ENCODE measurements around the gene HS3ST3B1.

The HS3ST3B1 gene

DNA sequence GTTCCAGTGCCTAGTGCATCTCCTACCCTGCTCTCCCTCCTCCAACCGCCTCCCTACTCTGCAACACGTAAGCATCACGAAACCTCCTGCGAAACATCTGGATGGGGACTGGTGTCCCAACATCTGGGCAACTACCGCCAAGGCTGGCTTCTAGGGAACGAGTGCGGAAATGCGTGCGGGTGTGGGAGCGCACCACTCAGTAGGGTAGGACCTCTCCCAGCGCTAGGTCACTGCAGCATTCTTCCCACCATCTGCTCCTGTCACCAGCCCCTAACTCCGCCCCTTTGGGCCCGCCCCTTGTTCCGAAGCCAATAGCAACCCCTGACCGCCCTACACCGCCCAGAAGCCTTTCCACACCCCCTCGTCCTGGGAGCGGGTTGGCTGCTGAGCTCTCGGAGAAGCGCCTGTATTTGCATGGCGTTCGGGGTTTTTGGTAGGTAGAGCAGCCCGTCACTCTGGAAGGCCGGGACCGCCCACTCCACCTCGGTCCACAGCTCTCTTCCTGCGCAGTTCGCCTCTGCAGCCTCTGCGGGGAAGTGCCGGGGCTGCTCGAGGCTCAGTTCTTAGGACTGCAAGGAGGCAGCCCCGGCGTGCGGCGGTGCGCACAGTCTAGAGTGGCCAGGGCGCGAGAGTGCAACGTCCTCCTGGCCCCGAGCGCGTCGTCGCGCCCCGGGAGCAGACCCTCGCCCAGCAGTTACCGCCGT is at the start of gene HS3ST3B1:
HS3ST3B1 (plus strand) TSS at position 507 of the 704 bp plus-strand sequence. CDS start 438 bp downstream, outside the sequence.
- DNase-seq: peak; percentile 97

DNA sequence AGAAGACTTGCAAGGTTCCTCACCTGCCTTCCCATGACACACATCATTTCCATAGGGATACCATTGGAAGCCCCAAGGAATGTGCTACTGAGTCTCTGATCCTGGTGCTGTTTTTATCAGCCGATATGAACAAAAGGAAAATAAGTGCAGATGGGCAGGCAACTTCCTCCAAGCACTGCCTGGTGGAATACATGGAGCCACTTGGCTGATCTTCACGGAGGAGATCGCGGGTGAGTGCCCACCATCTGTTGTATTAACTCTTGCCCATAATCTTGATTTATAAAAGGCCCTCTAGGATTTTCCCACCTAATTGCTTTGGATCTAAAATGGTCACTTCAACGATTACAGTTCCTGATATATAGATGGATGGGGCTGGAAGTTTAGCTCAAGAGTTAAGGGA is 39.5 kb upstream of the HS3ST3B1 start:
- no peak for DNase-seq

DNA sequence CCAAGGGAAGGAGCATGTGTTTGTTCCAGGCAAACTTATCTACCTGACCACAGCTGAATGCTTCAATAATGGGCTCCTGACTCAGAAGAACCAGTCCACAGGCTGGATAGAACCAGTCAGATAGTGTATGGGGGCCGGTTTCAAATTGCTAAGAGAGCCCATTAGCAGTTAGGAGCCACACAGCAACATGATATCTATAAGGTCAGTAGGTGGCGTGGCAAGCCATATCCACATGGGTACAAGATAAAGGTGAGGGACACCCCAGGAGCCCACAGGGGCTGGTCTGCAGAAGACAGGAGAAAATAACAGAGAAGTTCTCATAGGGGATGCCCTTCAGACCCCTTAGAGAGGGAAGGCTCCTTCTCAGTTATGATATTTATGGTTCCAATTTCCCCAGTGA is 32.6 kb upstream of the HS3ST3B1 start:
- DNase-seq: no peak

DNA sequence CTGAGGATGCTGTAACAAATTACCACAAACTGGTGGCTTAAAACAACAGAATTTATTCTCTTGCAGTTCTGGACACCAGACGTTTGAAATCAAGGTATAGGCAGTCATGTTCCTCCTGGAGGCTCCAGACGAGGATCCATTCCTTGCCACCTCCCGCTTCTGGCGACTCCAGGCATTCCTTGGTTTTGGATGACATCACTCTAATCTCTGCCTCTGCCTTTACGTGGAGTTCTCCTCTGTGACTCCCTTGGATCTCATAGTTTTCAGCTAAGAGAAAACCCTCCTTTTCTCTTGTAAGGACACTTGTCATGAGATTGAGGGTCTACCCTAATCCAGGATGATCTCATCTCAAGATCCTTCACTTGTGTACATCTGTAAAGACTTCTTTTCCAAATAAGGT is 31.4 kb upstream of the HS3ST3B1 start:
- DNase-seq: no peak

DNA sequence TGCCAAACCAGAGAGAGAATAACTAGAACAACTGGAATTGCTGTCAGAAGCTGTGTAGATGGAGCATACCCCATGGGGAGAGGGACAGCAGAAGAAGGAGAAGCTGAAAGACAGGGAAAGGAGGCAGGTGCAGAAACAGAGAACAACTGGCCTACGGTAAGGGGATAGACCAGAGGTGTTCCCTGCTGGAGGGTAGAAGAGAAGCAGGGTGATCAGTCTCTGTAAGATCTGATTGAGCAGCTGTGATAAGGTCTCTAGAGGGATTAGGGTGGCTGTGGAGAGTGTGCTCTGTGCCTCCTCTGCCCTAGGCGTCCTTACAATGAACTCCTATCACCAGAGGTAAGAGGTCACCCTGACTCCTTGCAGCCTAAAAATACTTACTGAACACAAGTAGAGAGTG is 30.4 kb upstream of the HS3ST3B1 start:
- DNase-seq: no peak

DNA sequence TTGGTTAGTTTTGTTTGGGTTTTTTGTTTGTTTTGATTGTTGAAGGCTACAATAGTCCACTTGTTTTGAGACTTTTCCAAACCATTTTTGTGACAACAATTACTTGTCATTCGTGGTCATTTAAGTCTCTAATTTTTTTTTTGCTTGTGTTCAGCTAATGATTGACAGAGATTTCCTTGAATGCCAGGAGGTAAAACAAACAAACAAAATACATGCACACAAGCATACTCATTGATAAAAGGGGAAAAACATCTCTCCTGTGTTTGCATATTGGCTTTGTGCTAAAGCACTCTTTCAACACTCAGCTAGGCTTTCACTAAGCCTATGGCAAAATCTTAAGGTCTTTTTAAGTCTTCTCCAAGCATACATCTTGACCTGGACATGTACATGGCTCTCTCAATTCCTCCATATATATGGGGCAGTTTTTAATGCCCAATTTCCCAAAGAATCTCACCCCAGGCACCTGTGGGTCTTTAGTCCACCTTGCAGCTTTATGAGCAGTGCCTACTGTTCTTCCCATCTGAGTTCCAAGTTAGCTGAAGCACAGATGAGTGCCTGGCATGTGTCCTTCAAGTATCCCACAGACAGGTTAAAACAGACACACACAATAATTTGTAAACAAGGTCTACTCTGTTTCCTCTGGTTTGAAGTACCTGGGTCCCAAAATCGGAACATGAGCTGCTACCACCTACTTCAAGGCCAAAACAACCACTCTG is 24.2 kb upstream of the HS3ST3B1 start:
- DNase-seq: no peak

DNA sequence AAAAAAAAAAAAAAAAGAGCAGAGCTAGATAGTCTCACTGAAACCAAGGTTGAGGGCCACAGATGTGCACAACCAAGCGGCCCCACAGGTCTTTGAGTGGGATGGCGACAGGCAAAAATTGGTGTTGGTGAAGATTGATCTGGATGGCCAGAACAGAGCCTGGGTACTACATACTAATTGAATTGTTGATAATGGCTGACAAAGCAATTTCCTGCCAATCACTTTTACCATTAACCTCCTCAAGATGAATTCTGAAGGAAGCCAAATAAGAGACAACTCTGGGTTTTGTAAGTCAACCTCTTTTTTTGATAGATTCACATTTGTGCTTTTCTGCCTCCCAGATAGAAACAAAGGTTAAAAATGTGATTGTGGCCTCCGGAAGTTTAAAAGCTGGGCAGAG is 19.4 kb upstream of the HS3ST3B1 start:
- DNase-seq: no peak

DNA sequence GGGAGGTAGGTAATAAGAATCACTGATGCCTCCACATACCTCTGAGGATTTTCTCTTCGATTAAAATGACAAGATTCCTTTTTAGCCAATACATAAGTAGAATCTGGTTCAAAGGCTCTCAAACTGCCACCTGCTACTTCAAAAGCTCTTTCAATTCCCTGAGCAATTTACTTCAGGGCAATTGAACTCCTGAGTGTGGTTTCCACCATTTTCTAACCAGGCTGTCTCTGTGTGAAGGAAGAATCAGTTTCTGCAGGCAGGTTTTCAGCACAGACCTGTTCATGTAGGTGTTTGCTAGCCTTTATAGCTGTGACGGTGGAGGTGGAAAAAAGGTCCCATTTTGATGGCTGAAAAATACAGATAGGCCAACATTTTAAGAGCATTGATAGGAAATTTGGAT is 18.2 kb upstream of the HS3ST3B1 start:
- no peak for DNase-seq

DNA sequence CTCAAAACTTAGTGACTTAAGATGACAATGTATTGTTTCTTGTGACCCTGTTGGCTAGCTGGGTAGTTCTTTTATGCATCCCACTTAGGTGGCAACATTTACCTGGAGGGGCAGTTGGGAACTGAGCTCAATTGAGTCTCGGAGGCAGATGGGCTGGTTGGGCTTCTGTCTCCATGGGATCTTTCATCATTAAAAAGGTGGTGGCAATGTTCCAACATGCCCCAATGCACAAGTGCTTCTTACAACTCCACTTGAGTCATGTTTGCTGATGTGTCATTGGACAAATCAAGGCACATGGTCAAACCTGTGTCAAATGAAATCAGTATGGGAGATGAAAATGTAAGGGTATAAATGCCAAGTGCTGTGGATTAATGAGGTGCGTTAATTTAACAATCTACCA is 11.7 kb upstream of the HS3ST3B1 start:
- DNase-seq: no peak

DNA sequence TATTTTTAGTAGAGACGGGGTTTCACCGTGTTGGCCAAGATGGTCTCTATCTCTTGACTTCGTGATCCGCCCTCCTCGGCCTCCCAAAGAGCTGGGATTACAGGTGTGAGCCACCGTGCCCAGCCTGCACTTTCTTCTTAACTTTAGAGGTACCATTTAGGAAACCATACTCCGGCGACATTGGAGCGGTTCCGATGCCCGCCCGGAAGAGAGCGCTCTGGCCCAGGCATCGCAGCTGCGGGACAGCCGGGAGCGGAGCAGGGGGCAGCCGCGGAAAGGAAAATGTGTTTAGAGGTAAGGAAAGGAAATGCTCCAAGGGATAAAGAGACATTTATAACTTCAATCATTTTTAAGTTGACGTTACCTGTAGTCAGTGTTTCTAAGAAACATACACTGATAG is 6.0 kb upstream of the HS3ST3B1 start:
- DNase-seq: no peak

DNA sequence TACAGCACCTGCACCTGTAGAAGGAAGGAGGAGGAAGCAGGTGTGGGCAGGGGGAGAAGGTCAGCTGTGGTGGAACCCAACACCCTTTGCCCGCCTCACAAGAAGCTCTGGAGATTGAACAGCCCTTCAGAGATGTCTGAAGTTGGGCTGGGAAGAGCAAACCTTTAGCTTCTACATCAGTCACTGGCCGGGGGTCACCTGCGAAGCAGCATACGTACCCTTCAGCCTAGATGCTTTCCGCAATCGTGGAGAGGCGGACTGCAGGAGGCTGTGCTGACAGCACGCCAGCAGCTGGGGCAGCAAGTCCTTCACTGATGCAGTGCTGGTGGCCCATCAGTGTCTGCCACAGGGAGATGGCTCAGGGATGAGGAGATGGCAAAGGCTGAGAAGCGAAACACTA is 5.2 kb upstream of the HS3ST3B1 start:
- DNase-seq: no peak

DNA sequence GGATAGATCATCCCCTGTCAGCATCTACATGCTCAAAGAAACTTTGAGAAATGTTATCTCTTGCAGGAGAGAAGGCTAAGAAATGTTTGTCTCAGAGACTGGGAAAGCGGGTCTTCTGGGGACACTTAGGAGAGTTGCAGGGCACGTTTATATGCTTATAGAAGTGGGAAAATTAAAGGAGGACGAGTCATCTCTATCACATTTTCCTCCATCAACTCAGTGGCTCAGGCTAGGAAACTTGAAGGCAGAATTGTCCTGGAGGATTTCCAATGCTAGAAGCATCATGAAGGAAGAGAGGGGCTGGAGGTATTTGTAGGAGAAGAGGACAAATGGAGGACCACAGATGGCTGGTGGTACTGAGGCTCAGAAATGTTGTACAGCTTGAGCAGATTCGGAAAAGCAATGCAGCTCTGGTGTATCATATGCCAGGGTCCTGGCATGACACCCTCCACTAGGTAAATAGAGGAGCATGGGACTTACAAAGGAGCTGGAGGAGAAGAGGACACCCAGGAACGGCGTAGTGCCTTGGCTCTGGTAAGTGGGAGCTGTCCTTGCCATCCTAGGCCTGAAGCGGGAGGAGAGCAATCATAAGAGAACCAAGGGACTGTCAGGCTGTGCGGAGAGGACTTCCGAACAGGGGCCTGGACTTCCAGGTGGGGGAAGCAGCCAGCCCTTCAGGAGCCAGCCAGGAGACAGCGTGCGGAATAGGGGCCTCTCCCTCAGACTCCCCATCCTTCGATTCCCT is 4.5 kb upstream of the HS3ST3B1 start:
- DNase-seq: no peak

DNA sequence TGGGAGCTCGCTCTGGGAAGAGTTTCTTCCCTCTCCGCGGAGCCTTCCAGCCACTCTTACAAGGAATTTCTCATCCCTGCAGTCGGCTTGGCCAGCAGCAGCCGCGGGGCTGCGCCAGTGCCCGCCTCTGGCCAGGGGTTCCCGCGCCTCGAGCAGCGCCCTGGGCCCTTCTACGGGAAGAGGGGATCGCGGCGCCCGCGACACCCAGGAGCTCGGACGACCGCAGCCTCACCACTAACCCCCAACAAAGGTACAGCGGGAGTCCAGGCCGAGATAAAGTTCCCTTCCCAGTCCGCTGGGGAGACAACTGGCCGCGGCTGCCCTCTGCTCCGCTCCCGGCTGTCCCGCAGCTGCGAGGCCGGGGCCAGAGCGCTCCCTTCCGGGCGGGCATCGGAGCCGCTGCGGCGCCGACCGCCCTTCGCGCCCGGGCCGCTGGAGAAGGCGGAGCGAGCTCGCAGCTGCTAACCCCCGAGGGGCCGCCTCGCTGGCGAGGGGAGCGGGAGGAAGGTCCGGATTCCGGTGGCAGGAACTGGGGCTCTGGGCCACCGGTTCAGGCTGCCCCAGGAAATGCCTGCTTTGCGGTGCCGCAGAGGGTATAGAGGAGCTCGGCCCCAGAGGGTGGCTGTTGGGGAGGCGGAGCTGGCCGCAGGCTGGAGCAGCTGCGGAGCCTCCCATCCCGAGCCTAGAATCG is 3.6 kb upstream of the HS3ST3B1 start:
- DNase-seq: peak in 1 of 2 experiments; percentile 67

DNA sequence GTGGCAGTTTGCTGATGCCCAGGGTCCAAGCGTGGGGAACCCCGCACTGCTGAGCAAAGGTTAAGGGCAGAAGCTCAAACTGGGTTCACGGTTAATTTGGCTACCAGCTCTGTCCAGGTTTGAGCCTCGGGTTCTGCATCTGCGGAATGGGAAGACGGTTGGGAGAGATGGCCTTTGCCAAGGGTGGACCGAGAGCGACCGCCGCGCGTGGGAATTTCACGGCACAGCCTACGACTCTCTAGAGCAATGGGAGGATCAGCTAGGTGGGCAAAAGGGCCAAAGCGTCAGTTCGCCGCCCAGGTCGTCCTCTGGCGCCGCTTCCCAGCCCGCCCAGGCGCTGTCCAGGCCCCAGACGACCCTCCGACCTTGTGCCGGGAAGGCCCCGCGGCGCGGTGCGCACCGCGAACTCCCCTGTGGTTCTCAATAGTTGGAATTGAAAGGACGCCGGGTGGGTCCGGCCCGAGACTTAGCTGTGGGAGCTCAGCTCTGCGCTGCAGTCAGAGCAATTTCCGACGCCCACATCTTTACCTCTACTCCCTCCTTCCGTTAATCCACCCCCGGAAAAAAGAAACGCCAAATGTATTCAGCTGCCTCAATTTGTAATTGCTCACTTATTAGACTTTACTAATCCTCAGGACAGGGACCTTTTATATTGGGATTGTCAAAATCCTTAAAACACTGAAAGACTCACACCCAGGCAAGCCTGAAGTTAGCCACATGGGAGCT is 2.5 kb upstream of the HS3ST3B1 start:
- DNase-seq: no peak

DNA sequence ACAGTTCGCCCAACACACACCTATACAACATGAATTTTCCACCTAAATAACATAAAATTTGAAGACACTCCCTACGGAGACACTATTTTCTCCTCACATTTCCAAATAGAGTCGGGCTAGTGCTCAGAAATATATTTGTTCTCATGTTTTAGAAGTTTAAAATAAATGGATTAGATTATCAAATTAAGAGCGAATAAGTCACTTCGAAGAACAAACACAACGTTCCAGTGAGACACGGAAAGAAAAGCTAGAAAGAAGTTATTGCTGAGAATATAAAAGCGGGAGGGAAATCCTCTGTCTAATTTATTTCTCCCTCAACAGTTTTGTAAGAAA is 2.0 kb upstream of the HS3ST3B1 start:
- no peak for DNase-seq

DNA sequence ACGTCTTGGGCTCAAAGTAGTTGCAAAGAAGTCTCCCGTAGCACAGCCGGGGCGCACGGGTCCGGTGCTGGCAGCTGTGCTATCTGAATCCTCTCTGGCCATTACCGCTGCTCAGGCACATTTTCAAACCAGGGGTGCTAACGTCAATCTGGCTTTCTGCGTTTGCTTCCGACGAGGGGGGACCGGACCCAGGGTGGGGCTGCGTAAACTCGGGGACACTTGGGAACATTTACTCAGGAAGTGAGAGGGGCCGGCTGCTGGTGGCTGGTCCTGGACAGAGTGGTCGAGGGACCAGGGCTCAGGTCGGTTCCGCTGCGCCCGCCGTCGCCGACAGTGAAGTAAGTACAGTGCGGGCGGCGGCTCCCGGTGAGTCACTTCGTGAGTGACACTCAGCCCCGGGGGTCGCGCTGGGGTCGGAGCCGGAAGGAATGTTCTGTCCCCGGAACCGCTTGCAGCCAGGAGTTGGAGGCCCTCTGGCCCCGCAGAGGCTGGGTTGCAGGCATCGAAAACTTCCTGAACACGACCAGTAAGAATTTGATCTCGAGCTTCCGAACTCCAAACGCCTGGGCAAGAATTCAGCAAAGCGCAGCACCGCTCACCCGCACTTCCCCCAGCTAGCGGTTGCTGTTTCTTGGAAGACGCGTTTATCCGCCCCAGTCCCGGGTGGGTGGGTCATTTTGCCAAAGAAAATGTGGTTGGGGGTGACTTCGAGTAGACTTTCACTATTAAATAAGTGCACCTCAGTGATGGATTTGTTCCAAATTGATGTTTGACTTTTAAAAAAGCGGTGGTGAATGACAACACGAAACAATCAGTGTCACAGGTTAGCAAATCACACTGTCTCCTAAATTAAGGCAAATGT is 1.4 kb upstream of the HS3ST3B1 start:
- peak in 1 of 2 experiments; percentile 34 for DNase-seq

DNA sequence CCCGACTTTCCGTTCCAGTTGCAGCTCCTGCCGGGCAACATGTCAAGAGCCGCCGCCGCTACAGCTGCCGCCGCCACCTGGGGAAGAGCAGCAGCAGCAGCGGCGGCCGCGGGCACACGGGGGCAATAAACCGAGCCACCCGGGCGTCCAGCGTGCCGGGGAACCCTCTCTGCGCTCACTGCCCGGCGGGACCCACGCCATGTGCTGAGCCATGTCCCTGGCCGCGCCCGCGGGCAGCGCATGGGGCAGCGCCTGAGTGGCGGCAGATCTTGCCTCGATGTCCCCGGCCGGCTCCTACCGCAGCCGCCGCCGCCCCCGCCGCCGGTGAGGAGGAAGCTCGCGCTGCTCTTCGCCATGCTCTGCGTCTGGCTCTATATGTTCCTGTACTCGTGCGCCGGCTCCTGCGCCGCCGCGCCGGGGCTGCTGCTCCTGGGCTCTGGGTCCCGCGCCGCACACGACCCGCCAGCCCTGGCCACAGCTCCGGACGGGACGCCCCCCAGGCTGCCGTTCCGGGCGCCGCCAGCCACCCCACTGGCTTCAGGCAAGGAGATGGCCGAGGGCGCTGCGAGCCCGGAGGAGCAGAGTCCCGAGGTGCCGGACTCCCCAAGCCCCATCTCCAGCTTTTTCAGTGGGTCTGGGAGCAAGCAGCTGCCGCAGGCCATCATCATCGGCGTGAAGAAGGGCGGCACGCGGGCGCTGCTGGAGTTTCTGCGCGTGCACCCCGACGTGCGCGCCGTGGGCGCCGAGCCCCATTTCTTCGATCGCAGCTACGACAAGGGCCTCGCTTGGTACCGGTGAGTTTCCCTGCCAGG is 604 bp downstream of the HS3ST3B1 start:
- peak in 1 of 2 experiments; percentile 51 for DNase-seq

DNA sequence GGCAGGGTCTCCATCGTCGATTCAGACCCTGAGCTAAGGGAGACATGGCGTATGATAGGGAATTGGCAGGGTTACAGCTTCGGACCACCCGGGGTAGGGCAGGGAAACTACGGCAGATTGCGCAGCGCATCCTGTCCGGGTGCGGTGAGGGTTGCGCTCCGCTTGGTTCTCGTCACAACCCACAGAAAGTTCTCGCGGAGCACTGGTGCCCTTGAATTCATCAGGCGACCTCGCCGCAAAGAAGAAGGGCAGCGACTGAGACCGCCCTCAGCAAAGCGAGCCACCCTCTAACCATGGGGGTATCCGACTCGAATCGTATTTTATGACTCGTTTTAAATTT is 1.2 kb downstream of the HS3ST3B1 start:
- peak in 1 of 2 experiments; percentile 45 for DNase-seq

DNA sequence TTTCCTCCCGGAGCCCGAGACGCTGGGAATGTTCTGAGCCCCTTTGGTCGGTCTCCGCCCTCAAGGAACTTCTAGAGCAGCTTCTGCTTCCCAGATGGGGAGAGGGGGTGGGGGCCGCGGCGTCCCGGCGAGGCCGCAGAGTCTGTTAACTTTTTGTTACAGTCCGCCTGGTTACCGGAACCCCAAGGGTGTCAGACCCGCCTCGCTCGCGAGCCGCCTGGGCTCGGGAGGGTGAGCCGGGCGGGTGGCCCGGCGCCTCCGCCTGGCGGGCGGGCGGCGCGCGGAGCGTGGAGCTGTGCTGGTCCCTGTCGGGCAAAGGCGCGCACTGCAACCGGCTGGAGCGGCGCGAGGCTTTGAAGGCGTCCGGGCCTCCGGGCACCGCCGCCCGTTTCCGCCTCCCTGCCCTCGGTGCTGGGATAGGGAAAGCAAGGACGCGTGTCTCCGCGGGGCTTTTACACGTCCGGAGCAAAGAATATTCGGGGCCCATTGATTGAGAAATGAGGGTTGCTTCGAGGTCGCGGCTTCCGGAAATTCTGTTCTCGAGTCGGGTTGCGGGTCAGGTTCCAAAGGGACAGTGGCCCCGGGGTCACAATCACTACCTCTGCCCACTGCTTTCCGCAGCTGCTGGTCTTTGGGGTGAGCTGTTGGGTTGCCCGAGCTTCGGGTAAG is 1.7 kb downstream of the HS3ST3B1 start:
- DNase-seq: peak; percentile 40 to 79
